GM23248 (cell line): ENCODE data around the gene GCNT4. TPM values are rescaled to one million over a fixed set of nuclear protein-coding genes. Genes with fewer than 3 reads are reported as not detected.
A peak's percentile ranks its signal among the peaks of the same experiment; 100 is the strongest.

Experiments used
- DNase-seq: peaks from one replicate; pipeline ENCODE4 v3.0.0-alpha.2; 2015
- H2AFZ ChIP-seq: fragments of 200-600 bp; sonication (generic); 2 replicates; pipeline ENCODE4 v1.6.1; 2016; ENCODE audit warnings: antibody characterized with exemption
- H3F3A ChIP-seq: fragments of 200-600 bp; sonication (generic); 2 replicates; pipeline ENCODE4 v1.6.1; 2016; ENCODE audit warnings: mild to moderate bottlenecking, antibody characterized with exemption, mixed run types; ENCODE audit not compliant: insufficient read depth
- H3K27ac ChIP-seq: fragments of 200-600 bp; sonication (generic); 2 replicates; pipeline ENCODE4 v1.5.1; 2016; ENCODE audit warnings: mild to moderate bottlenecking
- H3K27me3 ChIP-seq: fragments of 200-600 bp; sonication (generic); replicated peaks from 2 replicates; pipeline ENCODE4 v1.6.1; 2016; ENCODE audit warnings: mild to moderate bottlenecking; ENCODE audit not compliant: insufficient read depth
- H3K36me3 ChIP-seq: fragments of 200-600 bp; sonication (generic); 2 replicates; pipeline ENCODE4 v1.6.1; 2016; ENCODE audit warnings: low read depth, mild to moderate bottlenecking
- H3K4me1 ChIP-seq: fragments of 200-600 bp; sonication (generic); 2 replicates; pipeline ENCODE4 v1.6.1; 2016; ENCODE audit warnings: mild to moderate bottlenecking; ENCODE audit not compliant: insufficient read depth
- H3K4me2 ChIP-seq: fragments of 200-600 bp; sonication (generic); one replicate; pipeline ENCODE4 v1.6.1; 2016; ENCODE audit warnings: mild to moderate bottlenecking; ENCODE audit not compliant: unreplicated experiment
- H3K4me3 ChIP-seq: fragments of 200-600 bp; sonication (generic); 2 replicates; pipeline ENCODE4 v1.5.1; 2016; ENCODE audit warnings: mild to moderate bottlenecking
- H3K79me2 ChIP-seq: fragments of 200-600 bp; sonication (generic); 2 replicates; pipeline ENCODE4 v1.6.1; 2016; ENCODE audit warnings: mild to moderate bottlenecking; ENCODE audit not compliant: insufficient read depth
- H3K9ac ChIP-seq: fragments of 200-600 bp; sonication (generic); 2 replicates; pipeline ENCODE4 v1.6.1; 2016; ENCODE audit warnings: mild to moderate bottlenecking
- H3K9me2 ChIP-seq: fragments of 200-600 bp; sonication (generic); 2 replicates; pipeline ENCODE4 v1.6.1; 2016; ENCODE audit warnings: mixed run types, mild to moderate bottlenecking, moderate library complexity; ENCODE audit not compliant: insufficient read depth
- H3K9me3 ChIP-seq: fragments of 200-600 bp; sonication (generic); one replicate; pipeline ENCODE4 v1.6.1; 2017; ENCODE audit warnings: low read depth
- H4K20me1 ChIP-seq: fragments of 200-600 bp; sonication (generic); 2 replicates; pipeline ENCODE4 v1.6.0; 2016; ENCODE audit not compliant: insufficient read depth
- EZH2 ChIP-seq: fragments of 200-600 bp; sonication (generic); IDR thresholded peaks from 2 replicates; pipeline ENCODE4 v1.6.1; 2018; ENCODE audit warnings: antibody characterized with exemption, mild to moderate bottlenecking; ENCODE audit not compliant: insufficient read depth, poor library complexity, severe bottlenecking
- EZH2phosphoT487 ChIP-seq: fragments of 200-600 bp; sonication (generic); IDR thresholded peaks from 2 replicates; pipeline ENCODE4 v1.6.1; 2018; ENCODE audit warnings: antibody characterized with exemption, moderate library complexity, mild to moderate bottlenecking, low read depth; ENCODE audit not compliant: insufficient read depth
- WGBS, 2 experiments: methylation state at CpG; one replicate each; pipeline ENCODE4 v1.1.6; 2015 to 2017; ENCODE audit warnings: low lambda C conversion rate in 2 of 2, low coverage in 1 of 2; ENCODE audit errors: missing lambda C conversion rate in 2 of 2; 5-methylcytosine and 5-hydroxymethylcytosine counted together
- in situ Hi-C: fragments of 300-500 bp; cut with MboI; formaldehyde crosslinking; loops from 2 replicates; pipeline ENCODE4 v1.15.0; 2020
- polyA plus RNA-seq: library from polyadenylated mRNA; unstranded; fragments of >200 nt; fragmentation: Nextera tagmentation; extraction: Ambion mirVana; gene quantifications from 2 replicates; pipeline ENCODE4 v1.2.1, GENCODE V29; 2016
- total RNA-seq: library from RNA; depleted of rRNA; stranded (reverse); fragments of >200 nt; shearing (Covaris generic); gene quantifications from 2 replicates; pipeline ENCODE4 v1.2.3, GENCODE V29; 2014

Gene GCNT4
- total and polyA plus RNA-seq, 2 experiments from 2014 or later, result 1.8 to 2.8 TPM

DNA sequence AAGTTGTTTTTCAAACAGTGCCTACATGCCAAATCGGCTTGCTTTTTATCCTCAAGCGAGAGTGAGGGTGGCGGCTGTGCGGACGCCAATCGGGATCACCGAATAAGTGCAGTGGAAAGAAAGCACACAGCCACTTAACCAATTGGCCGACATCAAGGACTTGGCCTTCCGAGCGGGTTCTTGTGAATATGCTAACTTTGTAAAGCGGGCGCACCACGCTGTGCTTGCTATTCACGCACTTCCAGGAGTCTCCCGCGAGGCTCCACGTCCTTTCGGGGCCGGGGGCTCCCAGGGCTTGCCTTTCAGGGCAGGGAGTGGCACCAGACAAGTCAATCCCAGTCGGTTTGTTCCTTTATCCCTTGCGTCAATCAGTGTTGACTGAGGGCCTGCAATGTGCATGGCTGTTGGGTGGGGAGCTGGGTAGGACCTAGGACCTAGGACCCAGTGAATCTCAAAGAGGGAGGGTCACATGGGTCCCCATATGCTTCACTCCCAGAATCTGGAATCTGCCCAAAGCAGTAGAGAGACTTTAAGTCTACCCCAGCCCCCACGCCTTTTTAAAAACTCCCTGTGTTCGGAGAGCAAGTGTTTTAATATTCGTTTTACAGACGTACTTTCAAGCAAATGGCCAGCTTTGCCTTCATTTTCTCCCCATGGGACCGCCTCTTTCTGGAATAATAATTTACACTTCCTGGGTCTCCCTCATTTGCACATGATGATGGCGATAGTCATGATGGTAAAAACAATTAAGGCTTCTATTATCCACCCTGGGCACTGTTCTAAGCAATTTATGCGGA is 2.0 kb upstream of the GCNT4 start:
- Histone ChIP-seq H3K9me3 (no peaks in the 10 kb centered on the region), H3K27ac (peak overlapping the region; percentile 87), H3K4me2 (peak overlapping the region; percentile 94), H4K20me1 (no peaks in the 10 kb centered on the region), H3K36me3 (no peaks in the 10 kb centered on the region), H3K27me3 (no peaks in the 10 kb centered on the region), H2AFZ (peak overlapping the region; percentile 98), H3K9me2 (no peaks in the 10 kb centered on the region), H3K4me3 (peak overlapping the region; percentile 82), H3K79me2 (peaks cover 27% of the 10 kb centered on the region), H3K4me1 (peaks cover 16% of the 10 kb centered on the region), H3K9ac (peak overlapping the region; percentile 88), H3F3A (peaks cover 13% of the 10 kb centered on the region; the same call in 1 of the 2 replicates)
- 10 to 11% methylated on average over 28 of the region's 28 CpGs for WGBS, 2 experiments
- peak; percentile 72 for DNase-seq
- in situ Hi-C loops, result no loop called here
- TF ChIP-seq EZH2phosphoT487 (no peak), EZH2 (no peak)

DNA sequence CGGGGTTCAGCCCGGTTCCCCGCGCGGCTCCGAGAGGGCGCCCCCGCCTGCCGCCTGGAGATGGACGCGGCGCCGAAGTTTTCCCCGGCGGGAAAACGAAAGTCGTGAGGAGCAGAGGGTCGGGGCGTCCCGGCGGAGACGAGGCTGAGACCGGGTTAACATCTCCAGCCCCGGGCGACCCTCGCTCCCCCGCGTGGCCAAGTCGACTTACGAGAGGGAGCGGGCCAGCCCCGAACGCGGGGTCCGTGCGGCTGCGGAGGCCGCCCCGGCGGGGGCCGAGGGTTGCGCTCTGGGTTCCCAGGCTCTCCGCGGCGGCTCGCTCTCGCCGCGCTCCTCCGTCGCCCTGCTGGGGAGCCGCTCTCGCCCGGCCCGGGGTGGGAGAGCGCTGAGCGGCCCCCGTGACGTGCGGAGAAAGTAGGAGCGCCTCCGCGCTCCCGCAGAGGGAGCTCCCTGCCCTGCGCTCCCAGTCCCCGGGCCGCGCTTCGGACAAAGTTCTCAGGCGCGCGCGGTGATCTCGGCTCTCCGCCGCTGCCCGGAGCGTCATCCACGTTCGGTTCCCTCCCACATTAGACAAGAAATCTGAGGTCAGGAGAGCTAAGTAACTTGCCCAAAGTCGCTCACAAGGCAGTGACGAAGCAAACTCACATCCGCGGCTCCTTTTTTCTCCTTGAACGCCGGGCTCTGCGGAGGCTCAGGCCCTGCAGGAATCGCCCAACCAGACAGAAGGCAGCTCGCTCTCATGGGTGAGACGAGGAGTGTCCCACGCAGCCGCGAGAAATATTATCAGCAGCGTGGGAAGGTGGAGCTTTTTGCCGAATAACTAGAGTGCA is 1.2 kb upstream of the GCNT4 start:
- Histone ChIP-seq H3K79me2 (peaks cover 30% of the 10 kb centered on the region), H3K9ac (peak overlapping the region; percentile 88), H3K27me3 (no peaks in the 10 kb centered on the region), H4K20me1 (no peaks in the 10 kb centered on the region), H3K4me1 (peaks cover 16% of the 10 kb centered on the region), H3K4me3 (peak overlapping the region; percentile 82), H2AFZ (peak overlapping the region; percentile 98), H3F3A (peaks cover 13% of the 10 kb centered on the region; the same call in 1 of the 2 replicates), H3K9me3 (no peaks in the 10 kb centered on the region), H3K4me2 (peak overlapping the region; percentile 94), H3K9me2 (no peaks in the 10 kb centered on the region), H3K27ac (peak overlapping the region; percentile 87), H3K36me3 (no peaks in the 10 kb centered on the region)
- 1% methylated on average over 74 to 85 of the region's 95 CpGs for WGBS, 2 experiments
- in situ Hi-C loops, result no loop called here
- TF ChIP-seq EZH2 (no peak), EZH2phosphoT487 (no peak)
- DNase-seq, result peak; percentile 94

DNA sequence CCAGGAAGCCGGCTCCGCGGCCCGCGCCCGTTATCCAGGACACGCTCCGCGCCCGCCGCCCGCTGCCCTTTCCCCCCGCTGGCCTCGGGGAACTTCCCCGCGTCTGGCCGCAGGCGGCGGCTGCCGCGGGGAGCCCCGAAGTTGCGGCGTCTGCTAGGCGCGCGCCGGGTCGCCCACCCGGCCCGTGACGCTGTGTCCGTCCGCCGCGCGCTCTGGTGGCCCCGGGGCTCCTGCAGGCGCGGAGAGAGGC is 621 bp upstream of the GCNT4 start:
- in situ Hi-C loops, result no loop called here
- H3K4me1 ChIP-seq, result peaks cover 16% of the 10 kb centered on the region
- no peaks in the 10 kb centered on the region for H4K20me1 ChIP-seq
- H3K27me3 ChIP-seq, result no peaks in the 10 kb centered on the region
- H3K9ac ChIP-seq, result peak overlapping the region; percentile 88
- H3K4me2 ChIP-seq, result peak overlapping the region; percentile 94
- TF ChIP-seq EZH2phosphoT487, result no peak
- TF ChIP-seq EZH2, result no peak
- DNase-seq, result no peak
- no peaks in the 10 kb centered on the region for H3K9me3 ChIP-seq
- H3K27ac ChIP-seq, result peak overlapping the region; percentile 87
- H3K9me2 ChIP-seq, result no peaks in the 10 kb centered on the region
- peaks cover 30% of the 10 kb centered on the region for H3K79me2 ChIP-seq
- H3K4me3 ChIP-seq, result peak overlapping the region; percentile 82
- no peaks in the 10 kb centered on the region for H3K36me3 ChIP-seq
- H2AFZ ChIP-seq, result peak overlapping the region; percentile 98
- 1 to 2% methylated on average over 32 to 33 of the region's 40 CpGs for WGBS, 2 experiments
- peaks cover 13% of the 10 kb centered on the region; the same call in 1 of the 2 replicates for H3F3A ChIP-seq

DNA sequence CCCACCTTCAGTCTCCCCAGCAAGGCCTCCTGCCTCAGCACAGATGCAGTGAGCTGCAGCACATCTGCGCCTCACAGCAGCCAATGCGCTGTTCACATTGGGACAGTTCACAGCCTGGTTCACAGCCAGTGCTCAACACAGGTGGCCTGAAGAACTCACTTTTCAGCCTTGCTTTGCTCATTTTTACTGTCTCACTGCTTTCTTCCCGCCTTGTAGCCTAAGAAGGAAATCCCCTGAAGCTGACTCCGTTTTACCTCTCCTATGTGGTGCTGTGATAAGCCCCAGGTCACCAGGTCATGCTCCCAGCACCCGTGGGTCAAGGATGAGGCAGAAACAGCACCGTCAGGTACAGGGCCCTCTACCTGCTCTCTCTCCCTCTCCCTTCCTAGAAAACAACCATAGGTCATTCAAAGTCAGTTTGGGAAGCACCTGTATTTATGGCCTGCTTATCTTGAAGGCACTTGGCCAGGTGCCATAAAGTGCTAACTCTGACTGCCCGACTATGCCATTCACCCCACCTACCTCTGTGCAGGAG is 1.1 kb downstream of the GCNT4 start:
- Histone ChIP-seq H3K4me3 (peak overlapping the region; percentile 82), H3K27me3 (no peaks in the 10 kb centered on the region), H4K20me1 (no peaks in the 10 kb centered on the region), H3K27ac (no peak overlapping the region), H2AFZ (no peak overlapping the region), H3F3A (peaks cover 13% of the 10 kb centered on the region; the same call in 1 of the 2 replicates), H3K36me3 (no peaks in the 10 kb centered on the region), H3K9ac (no peak overlapping the region), H3K9me2 (no peaks in the 10 kb centered on the region), H3K4me2 (peak overlapping the region; percentile 94), H3K4me1 (peaks cover 16% of the 10 kb centered on the region), H3K79me2 (peaks cover 30% of the 10 kb centered on the region), H3K9me3 (no peaks in the 10 kb centered on the region)
- 85 to 90% methylated on average over 7 of the region's 7 CpGs for WGBS, 2 experiments
- in situ Hi-C loops, result no loop called here
- DNase-seq, result peak; percentile 17
- TF ChIP-seq EZH2, result no peak
- TF ChIP-seq EZH2phosphoT487, result no peak
